ENCODE measurements around the gene EIF4B.

EIF4B gene

GRCh38 chr12:53060064-53060720, 53.9 kb downstream of the EIF4B start:
- ATAC-seq, result no peak

GRCh38 chr12:53060721-53061276, 54.5 kb downstream of the EIF4B start:
- ATAC-seq, result no peak

- no peak for ATAC-seq
Measured at GRCh38 chr12:53061404-53062010, 55.3 kb downstream of the EIF4B start.

- no peak for ATAC-seq
Measured at GRCh38 chr12:53062011-53062961, 56.0 kb downstream of the EIF4B start.

- ATAC-seq, result no peak
Measured at GRCh38 chr12:53062977-53063707, 56.9 kb downstream of the EIF4B start.

GRCh38 chr12:53063708-53064612, 57.7 kb downstream of the EIF4B start:
- ATAC-seq, result no peak

- no peak for ATAC-seq
Measured at GRCh38 chr12:53064613-53065436, 58.6 kb downstream of the EIF4B start.

GRCh38 chr12:53065470-53065869, 59.2 kb downstream of the EIF4B start:
- ATAC-seq, result no peak

- ATAC-seq, result peak; percentile 59 to 65
Measured at GRCh38 chr12:53065975-53066931, 60.0 kb downstream of the EIF4B start.

- no peak for ATAC-seq
Measured at GRCh38 chr12:53067074-53067992, 61.1 kb downstream of the EIF4B start.

GRCh38 chr12:53067993-53068770, 61.9 kb downstream of the EIF4B start:
- ATAC-seq, result no peak

GRCh38 chr12:53068811-53069585, 62.7 kb downstream of the EIF4B start:
- ATAC-seq, result no peak

GRCh38 chr12:53069621-53070410, 63.6 kb downstream of the EIF4B start:
- ATAC-seq, result no peak

- no peak for ATAC-seq
Measured at GRCh38 chr12:53070877-53071492, 64.7 kb downstream of the EIF4B start.

Data from activated CD4-positive, CD25-positive, alpha-beta regulatory T cell treated with anti-CD3 and anti-CD28 coated beads, Interleukin-2, amount 50 U/mL, for 24 hours (primary cell).